Measurements from ENCODE around the gene CENPP.

DNA sequence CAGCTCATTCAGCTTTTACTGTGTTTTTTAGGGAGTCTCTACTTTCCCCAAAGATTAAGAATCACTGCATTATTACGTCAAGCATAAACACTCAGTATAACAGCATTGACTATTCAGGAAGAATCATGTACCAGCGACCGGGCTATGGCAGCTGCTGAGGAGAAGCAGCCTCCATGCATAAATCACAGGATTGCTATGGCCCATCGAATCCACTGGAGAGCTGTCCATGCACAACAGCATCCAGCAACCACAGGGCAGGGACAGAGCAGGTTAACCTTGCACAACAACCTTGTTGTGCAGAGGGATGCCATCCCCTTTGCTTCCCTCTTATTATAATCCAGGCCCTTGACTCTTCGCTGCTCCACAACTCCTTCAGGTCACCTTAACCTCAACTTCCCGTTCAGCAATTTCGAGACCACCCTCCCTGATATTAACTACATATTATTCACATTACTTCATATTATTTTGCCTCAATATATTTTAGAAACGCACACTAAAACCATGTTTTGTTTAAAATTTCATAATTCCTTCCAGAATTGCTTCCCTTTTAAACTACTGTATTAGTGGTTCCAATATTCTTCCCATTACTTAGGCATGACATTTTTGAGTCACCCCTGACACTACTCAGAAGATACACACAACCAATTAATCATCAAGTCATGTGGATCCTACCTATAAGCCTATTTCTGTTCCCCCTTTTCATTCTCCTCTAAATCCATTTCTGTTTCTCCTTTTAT lies 33.2 kb upstream of the CENPP start:
- TF ChIP-seq, protein P1, sequence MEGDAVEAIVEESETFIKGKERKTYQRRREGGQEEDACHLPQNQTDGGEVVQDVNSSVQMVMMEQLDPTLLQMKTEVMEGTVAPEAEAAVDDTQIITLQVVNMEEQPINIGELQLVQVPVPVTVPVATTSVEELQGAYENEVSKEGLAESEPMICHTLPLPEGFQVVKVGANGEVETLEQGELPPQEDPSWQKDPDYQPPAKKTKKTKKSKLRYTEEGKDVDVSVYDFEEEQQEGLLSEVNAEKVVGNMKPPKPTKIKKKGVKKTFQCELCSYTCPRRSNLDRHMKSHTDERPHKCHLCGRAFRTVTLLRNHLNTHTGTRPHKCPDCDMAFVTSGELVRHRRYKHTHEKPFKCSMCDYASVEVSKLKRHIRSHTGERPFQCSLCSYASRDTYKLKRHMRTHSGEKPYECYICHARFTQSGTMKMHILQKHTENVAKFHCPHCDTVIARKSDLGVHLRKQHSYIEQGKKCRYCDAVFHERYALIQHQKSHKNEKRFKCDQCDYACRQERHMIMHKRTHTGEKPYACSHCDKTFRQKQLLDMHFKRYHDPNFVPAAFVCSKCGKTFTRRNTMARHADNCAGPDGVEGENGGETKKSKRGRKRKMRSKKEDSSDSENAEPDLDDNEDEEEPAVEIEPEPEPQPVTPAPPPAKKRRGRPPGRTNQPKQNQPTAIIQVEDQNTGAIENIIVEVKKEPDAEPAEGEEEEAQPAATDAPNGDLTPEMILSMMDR (IDR thresholded peaks at IDR 0.05): no peak
- TF ChIP-seq POLR2A (IDR thresholded peaks at IDR 0.05) (no peak), EP300 (IDR thresholded peaks at IDR 0.05; ENCODE audit: low read depth) (no peak), POLR2AphosphoS5 (IDR thresholded peaks at IDR 0.05) (no peak)

Data from transverse colon (tissue), 4 donors.